ENCODE data around the gene DBT.
A peak's percentile ranks its signal among the peaks of the same experiment; 100 is the strongest.

DBT gene

GRCh38 chr1:100265931-100266740 lies 16.5 kb upstream of the DBT start, which contains the start of gene RTCA (continued):
- TF ChIP-seq KLF8 (tag by site-specific recombination; IDR thresholded peaks at IDR 0.05) (no peak; the same call in 1 of the 2 replicates), ZNF558 (tag by site-specific recombination; IDR thresholded peaks at IDR 0.05) (no peak), ZFHX2 (tag by site-specific recombination; conservative IDR thresholded peaks at IDR 0.05) (no peak), ZNF423 (tag by site-specific recombination; IDR thresholded peaks at IDR 0.05) (0 out of 2 replicates have a peak, but pooled peaks have one; percentile 37), SP7 (tag by site-specific recombination; IDR thresholded peaks at IDR 0.05) (peak; percentile 42; the same call in 1 of the 2 replicates), YY2 (tag by site-specific recombination; IDR thresholded peaks at IDR 0.05) (no peak), GFI1B (tag by site-specific recombination; IDR thresholded peaks at IDR 0.05) (no peak), ZNF843 (tag by site-specific recombination; IDR thresholded peaks at IDR 0.05) (0 out of 2 replicates have a peak, but pooled peaks have one; percentile 38), KLF16 (tag by site-specific recombination; IDR thresholded peaks at IDR 0.05) (no peak), ZNF223 (tag by site-specific recombination; IDR thresholded peaks at IDR 0.05) (no peak), ZBTB8A (tag by site-specific recombination; IDR thresholded peaks at IDR 0.05) (peak; percentile 65), KLF10 (tag by site-specific recombination; IDR thresholded peaks at IDR 0.05) (no peak), ZNF341 (tag by site-specific recombination; IDR thresholded peaks at IDR 0.05; ENCODE audit: low read depth) (peak; percentile 21; the same call in 1 of the 2 replicates), IKZF3 (tag by site-specific recombination; IDR thresholded peaks at IDR 0.05) (no peak), ZNF292 (tag by site-specific recombination; IDR thresholded peaks at IDR 0.05; ENCODE audit: borderline replicate concordance, low read depth) (no peak), ZNF175 (tag by site-specific recombination; IDR thresholded peaks at IDR 0.05) (no peak), ZNF785 (tag by site-specific recombination; IDR thresholded peaks at IDR 0.05) (no peak), ZBTB17 (tag by site-specific recombination; IDR thresholded peaks at IDR 0.05) (peak; percentile 97), ZNF335 (tag by site-specific recombination; conservative IDR thresholded peaks at IDR 0.05) (peak; percentile 84), ZNF26 (tag by site-specific recombination; IDR thresholded peaks at IDR 0.05) (no peak), ZNF280C (tag by site-specific recombination; IDR thresholded peaks at IDR 0.05) (no peak), ZNF660 (tag by site-specific recombination; IDR thresholded peaks at IDR 0.05) (peak; percentile 20; the same call in 1 of the 2 replicates), ZNF514 (tag by site-specific recombination; IDR thresholded peaks at IDR 0.05) (no peak), ZNF501 (tag by site-specific recombination; IDR thresholded peaks at IDR 0.05) (peak; percentile 59; the same call in 1 of the 2 replicates), REST (tag by site-specific recombination; IDR thresholded peaks at IDR 0.05) (no peak), BCL11B (tag by site-specific recombination; IDR thresholded peaks at IDR 0.05; ENCODE audit: low read depth) (no peak), YY1 (tag by site-specific recombination; IDR thresholded peaks at IDR 0.05) (peak; percentile 50; the same call in 1 of the 2 replicates), ZNF530 (tag by site-specific recombination; IDR thresholded peaks at IDR 0.05; ENCODE audit: low read depth) (no peak), ZNF157 (tag by site-specific recombination; IDR thresholded peaks at IDR 0.05) (no peak), SETDB1 (IDR thresholded peaks at IDR 0.05; ENCODE audit: insufficient read length, low read length) (no peak), ZFP69B (tag by site-specific recombination; IDR thresholded peaks at IDR 0.05) (no peak), ZNF211 (tag by site-specific recombination; IDR thresholded peaks at IDR 0.05; ENCODE audit: low read depth) (no peak), ZBTB48 (tag by site-specific recombination; IDR thresholded peaks at IDR 0.05) (peak; percentile 78; the same call in 1 of the 2 replicates), ZSCAN4 (tag by site-specific recombination; IDR thresholded peaks at IDR 0.05) (no peak)
